Stromal cell of bone marrow (primary cell): ENCODE measurements around the gene SNRK.

Experiments used
- DNase-seq: peaks from one replicate; pipeline ENCODE4 v3.0.0-alpha.2; 2012; ENCODE audit warnings: low read depth

SNRK gene

GRCh38 chr3:43309372-43310305 is 23.3 kb downstream of the SNRK start:
- no peak for DNase-seq

- DNase-seq, result no peak
Measured at GRCh38 chr3:43316783-43317460, 30.6 kb downstream of the SNRK start.

- DNase-seq, result peak; percentile 27
Measured at GRCh38 chr3:43317461-43318316, 31.3 kb downstream of the SNRK start.

- no peak for DNase-seq
Measured at GRCh38 chr3:43319376-43319775, 33.0 kb downstream of the SNRK start.

- no peak for DNase-seq
Measured at GRCh38 chr3:43319794-43320193, 33.5 kb downstream of the SNRK start.

- no peak for DNase-seq
Measured at GRCh38 chr3:43320288-43320687, 33.9 kb downstream of the SNRK start.

- no peak for DNase-seq
Measured at GRCh38 chr3:43323541-43323940, 37.2 kb downstream of the SNRK start.

GRCh38 chr3:43326891-43327581 is 40.7 kb downstream of the SNRK start:
- no peak for DNase-seq

- DNase-seq, result no peak
Measured at GRCh38 chr3:43327582-43327979, 41.2 kb downstream of the SNRK start.

GRCh38 chr3:43328653-43329052 is 42.3 kb downstream of the SNRK start:
- DNase-seq, result no peak

GRCh38 chr3:43330981-43331380 is 44.6 kb downstream of the SNRK start:
- DNase-seq, result no peak

- no peak for DNase-seq
Measured at GRCh38 chr3:43331381-43331780, 45.0 kb downstream of the SNRK start.

- no peak for DNase-seq
Measured at GRCh38 chr3:43334976-43335375, 48.6 kb downstream of the SNRK start.

GRCh38 chr3:43335799-43336198 is 49.5 kb downstream of the SNRK start:
- DNase-seq, result no peak

- no peak for DNase-seq
Measured at GRCh38 chr3:43338295-43338694, 52.0 kb downstream of the SNRK start.

GRCh38 chr3:43340403-43340802 is 54.1 kb downstream of the SNRK start:
- no peak for DNase-seq

- no peak for DNase-seq
Measured at GRCh38 chr3:43341788-43342187, 55.4 kb downstream of the SNRK start.

GRCh38 chr3:43343185-43343584 is 56.8 kb downstream of the SNRK start:
- DNase-seq, result no peak

- DNase-seq, result no peak
Measured at GRCh38 chr3:43343815-43344214, 57.5 kb downstream of the SNRK start.

GRCh38 chr3:43344520-43344919 is 58.2 kb downstream of the SNRK start:
- no peak for DNase-seq

GRCh38 chr3:43345246-43345645 is 58.9 kb downstream of the SNRK start:
- DNase-seq, result no peak

- peak; percentile 21 for DNase-seq
Measured at GRCh38 chr3:43345877-43346276, 59.5 kb downstream of the SNRK start.
